Measurements from ENCODE around the gene ATF7IP2. TPM values are rescaled to one million over a fixed set of nuclear protein-coding genes. Genes with fewer than 3 reads are reported as not detected.

ATF7IP2 gene
- total and polyA plus RNA-seq, 2 of the 13 experiments (the other 11 are each of a cell fraction or from before 2014, with no cell fraction given): 117 to 217 TPM

GRCh38 chr16:10452208-10453158 is 66.6 kb downstream of the ATF7IP2 start (continued):
- TF ChIP-seq ZBED4 (CRISPR knock-in tag; IDR thresholded peaks at IDR 0.05; ENCODE audit: borderline replicate concordance) (peak; percentile 96), POLR2G (IDR thresholded peaks at IDR 0.05; ENCODE audit: low read depth, low read length) (peak; percentile 64), HOXA5 (CRISPR knock-in tag; IDR thresholded peaks at IDR 0.05) (peak; percentile 69; the same call in 1 of the 2 replicates), ZBTB42 (CRISPR knock-in tag; IDR thresholded peaks at IDR 0.05) (peak; percentile 23; the same call in 1 of the 2 replicates), ZFY (CRISPR knock-in tag; IDR thresholded peaks at IDR 0.05) (0 out of 2 replicates have a peak, but pooled peaks have one; percentile 51), KAT8 (CRISPR knock-in tag; IDR thresholded peaks at IDR 0.05) (peak; percentile 67), SALL2 (CRISPR knock-in tag; IDR thresholded peaks at IDR 0.05) (0 out of 2 replicates have a peak, but pooled peaks have one; percentile 13), ZNF609 (CRISPR knock-in tag; IDR thresholded peaks at IDR 0.05; ENCODE audit: borderline replicate concordance) (peak; percentile 82), HMG20A (CRISPR knock-in tag; IDR thresholded peaks at IDR 0.05; ENCODE audit: borderline replicate concordance) (peak; percentile 65; the same call in 1 of the 2 replicates)
- TF ChIP-seq, protein P1, sequence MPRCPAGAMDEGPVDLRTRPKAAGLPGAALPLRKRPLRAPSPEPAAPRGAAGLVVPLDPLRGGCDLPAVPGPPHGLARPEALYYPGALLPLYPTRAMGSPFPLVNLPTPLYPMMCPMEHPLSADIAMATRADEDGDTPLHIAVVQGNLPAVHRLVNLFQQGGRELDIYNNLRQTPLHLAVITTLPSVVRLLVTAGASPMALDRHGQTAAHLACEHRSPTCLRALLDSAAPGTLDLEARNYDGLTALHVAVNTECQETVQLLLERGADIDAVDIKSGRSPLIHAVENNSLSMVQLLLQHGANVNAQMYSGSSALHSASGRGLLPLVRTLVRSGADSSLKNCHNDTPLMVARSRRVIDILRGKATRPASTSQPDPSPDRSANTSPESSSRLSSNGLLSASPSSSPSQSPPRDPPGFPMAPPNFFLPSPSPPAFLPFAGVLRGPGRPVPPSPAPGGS (CRISPR knock-in tag; IDR thresholded peaks at IDR 0.05): peak; percentile 59; the same call in 1 of the 2 replicates
- TF ChIP-seq, protein P2, sequence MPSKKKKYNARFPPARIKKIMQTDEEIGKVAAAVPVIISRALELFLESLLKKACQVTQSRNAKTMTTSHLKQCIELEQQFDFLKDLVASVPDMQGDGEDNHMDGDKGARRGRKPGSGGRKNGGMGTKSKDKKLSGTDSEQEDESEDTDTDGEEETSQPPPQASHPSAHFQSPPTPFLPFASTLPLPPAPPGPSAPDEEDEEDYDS (CRISPR knock-in tag; IDR thresholded peaks at IDR 0.05): peak; percentile 72
- TF ChIP-seq, protein P3, sequence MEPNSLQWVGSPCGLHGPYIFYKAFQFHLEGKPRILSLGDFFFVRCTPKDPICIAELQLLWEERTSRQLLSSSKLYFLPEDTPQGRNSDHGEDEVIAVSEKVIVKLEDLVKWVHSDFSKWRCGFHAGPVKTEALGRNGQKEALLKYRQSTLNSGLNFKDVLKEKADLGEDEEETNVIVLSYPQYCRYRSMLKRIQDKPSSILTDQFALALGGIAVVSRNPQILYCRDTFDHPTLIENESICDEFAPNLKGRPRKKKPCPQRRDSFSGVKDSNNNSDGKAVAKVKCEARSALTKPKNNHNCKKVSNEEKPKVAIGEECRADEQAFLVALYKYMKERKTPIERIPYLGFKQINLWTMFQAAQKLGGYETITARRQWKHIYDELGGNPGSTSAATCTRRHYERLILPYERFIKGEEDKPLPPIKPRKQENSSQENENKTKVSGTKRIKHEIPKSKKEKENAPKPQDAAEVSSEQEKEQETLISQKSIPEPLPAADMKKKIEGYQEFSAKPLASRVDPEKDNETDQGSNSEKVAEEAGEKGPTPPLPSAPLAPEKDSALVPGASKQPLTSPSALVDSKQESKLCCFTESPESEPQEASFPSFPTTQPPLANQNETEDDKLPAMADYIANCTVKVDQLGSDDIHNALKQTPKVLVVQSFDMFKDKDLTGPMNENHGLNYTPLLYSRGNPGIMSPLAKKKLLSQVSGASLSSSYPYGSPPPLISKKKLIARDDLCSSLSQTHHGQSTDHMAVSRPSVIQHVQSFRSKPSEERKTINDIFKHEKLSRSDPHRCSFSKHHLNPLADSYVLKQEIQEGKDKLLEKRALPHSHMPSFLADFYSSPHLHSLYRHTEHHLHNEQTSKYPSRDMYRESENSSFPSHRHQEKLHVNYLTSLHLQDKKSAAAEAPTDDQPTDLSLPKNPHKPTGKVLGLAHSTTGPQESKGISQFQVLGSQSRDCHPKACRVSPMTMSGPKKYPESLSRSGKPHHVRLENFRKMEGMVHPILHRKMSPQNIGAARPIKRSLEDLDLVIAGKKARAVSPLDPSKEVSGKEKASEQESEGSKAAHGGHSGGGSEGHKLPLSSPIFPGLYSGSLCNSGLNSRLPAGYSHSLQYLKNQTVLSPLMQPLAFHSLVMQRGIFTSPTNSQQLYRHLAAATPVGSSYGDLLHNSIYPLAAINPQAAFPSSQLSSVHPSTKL (CRISPR knock-in tag; IDR thresholded peaks at IDR 0.05): peak; percentile 87
